Lung (tissue), 12 donors: ENCODE data around the gene AUH. TPM values are rescaled to one million over a fixed set of nuclear protein-coding genes. Genes with fewer than 3 reads are reported as not detected.

Experiments
- ATAC-seq: fragments of 200-7000 bp; cut with Tn5 transposase; one replicate; pipeline ENCODE4 v1.9.1; 2020; ENCODE audit warnings: moderate number of reproducible peaks; ENCODE audit not compliant: insufficient read depth, low FRiP score
- DNase-seq, 3 donors: peaks; one replicate each; pipeline ENCODE4 v3.0.0-alpha.2; 2013 to 2017
- H3K27ac ChIP-seq, 2 donors: one replicate each; pipeline ENCODE4 v1.5.1; 2013; ENCODE audit warnings: mild to moderate bottlenecking in 2 of 2, moderate library complexity in 2 of 2, control low read depth in 1 of 2, inconsistent platforms in 1 of 2, low read depth in 1 of 2, low read length in 1 of 2
- H3K27me3 ChIP-seq, 3 donors: one replicate each; pipeline ENCODE4 v1.5.1; 2013; ENCODE audit warnings: low read length in 2 of 3; ENCODE audit not compliant: control insufficient read depth in 3 of 3, insufficient read depth in 3 of 3
- H3K36me3 ChIP-seq, 4 donors: one replicate each; pipeline ENCODE4 v1.5.1; 2013; ENCODE audit warnings: low read length in 4 of 4, mild to moderate bottlenecking in 1 of 4, moderate library complexity in 1 of 4; ENCODE audit not compliant: control insufficient read depth in 4 of 4, insufficient read depth in 4 of 4
- H3K4me1 ChIP-seq, 5 donors: one replicate each; pipeline ENCODE4 v1.5.1; 2013; ENCODE audit warnings: low read length in 5 of 5, mild to moderate bottlenecking in 2 of 5, moderate library complexity in 1 of 5; ENCODE audit not compliant: control insufficient read depth in 5 of 5, insufficient read depth in 5 of 5
- H3K4me3 ChIP-seq: one replicate; pipeline ENCODE4 v1.5.1; 2013; ENCODE audit warnings: mild to moderate bottlenecking, control low read depth, moderate library complexity
- H3K9ac ChIP-seq, 2 donors: one replicate each; pipeline ENCODE4 v1.5.1; 2013; ENCODE audit warnings: low read length in 2 of 2, control low read depth in 1 of 2; ENCODE audit not compliant: insufficient read depth in 1 of 2
- H3K9me3 ChIP-seq, 4 donors: one replicate each; pipeline ENCODE4 v1.5.1; 2013; ENCODE audit warnings: low read length in 3 of 4, mild to moderate bottlenecking in 1 of 4, moderate library complexity in 1 of 4; ENCODE audit not compliant: control insufficient read depth in 4 of 4, insufficient read depth in 3 of 4
- CTCF ChIP-seq: IDR thresholded peaks from 2 replicates; pipeline ENCODE4 v1.5.1; 2012; ENCODE audit warnings: mild to moderate bottlenecking; ENCODE audit errors: control extremely low read depth, extremely low read depth
- WGBS, 2 donors: extraction: QIAGEN DNeasy Blood & Tissue Kit; methylation state at CpG; one replicate each; pipeline ENCODE4 v1.1.7; 2013; 5-methylcytosine and 5-hydroxymethylcytosine counted together
- polyA plus RNA-seq, 2 donors: library from polyadenylated mRNA; stranded (reverse); fragments of 200-250 nt; gene quantifications; one replicate each; pipeline ENCODE4 v1.2.1, GENCODE V29; 2013
- total RNA-seq, 2 donors: library from RNA; depleted of rRNA in 1 of 2; stranded (reverse); fragments of >200 nt in 1 of 2; gene quantifications; one replicate each; pipeline ENCODE4 v1.2.1, GENCODE V29; 2014 to 2021
- donor health status: control.
- donor health status: control.
- donor health status: Bipolar disorder and iron deficiency.
- donor health status: healthy.
- donor health status: DM: yes; HTN: yes; CAD: no.

AUH gene
- total and polyA plus RNA-seq, 4 donors: 10.5 to 76.8 (median 16.2) TPM

DNA sequence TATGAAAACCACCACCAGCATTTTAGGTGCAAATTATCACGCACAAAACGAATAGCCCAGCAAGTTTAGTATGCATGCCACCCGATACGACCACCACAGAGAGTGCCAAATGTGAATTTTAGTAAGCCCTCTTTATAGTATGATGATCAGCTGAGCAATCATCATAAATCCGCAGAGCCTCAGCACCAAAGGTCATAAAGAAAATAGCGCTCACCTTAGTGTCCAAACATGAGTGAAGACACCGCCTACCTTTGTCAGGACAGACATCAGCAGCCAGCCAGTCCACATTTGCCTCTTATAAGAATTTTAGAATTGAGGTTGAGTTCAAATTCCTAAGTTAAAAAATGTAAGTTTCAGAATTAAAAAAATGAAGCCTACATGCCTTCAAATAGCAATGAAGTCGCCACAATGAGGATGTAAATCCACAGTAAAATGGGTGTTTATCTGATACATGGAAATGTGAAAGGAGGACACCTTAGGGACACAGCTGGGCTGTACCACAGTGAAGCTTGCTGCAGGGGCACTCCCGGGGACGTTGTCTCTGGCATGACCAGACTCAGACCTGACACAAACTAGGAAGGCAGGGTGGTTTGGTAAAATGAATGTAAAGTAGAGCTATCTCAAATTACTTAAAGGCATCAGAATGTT, 149.0 kb downstream of the AUH start:
- no peak for ATAC-seq
- Histone ChIP-seq H3K36me3 (peaks cover 0 to 7% (median 2%) of the 10 kb centered on the region in 4 donors), H3K9me3 (no peaks in the 10 kb centered on the region), H3K27ac (peak overlapping the region in 1 of 2 donors; percentile 43), H3K4me3 (no peak overlapping the region), H3K4me1 (peaks cover 0 to 20% (median 13%) of the 10 kb centered on the region in 5 donors), H3K9ac (no peak overlapping the region), H3K27me3 (no peaks in the 10 kb centered on the region)
- no peak for TF ChIP-seq CTCF
- 86 to 93% methylated on average over 10 of the region's 10 CpGs for WGBS, 2 donors
- DNase-seq: no peak

DNA sequence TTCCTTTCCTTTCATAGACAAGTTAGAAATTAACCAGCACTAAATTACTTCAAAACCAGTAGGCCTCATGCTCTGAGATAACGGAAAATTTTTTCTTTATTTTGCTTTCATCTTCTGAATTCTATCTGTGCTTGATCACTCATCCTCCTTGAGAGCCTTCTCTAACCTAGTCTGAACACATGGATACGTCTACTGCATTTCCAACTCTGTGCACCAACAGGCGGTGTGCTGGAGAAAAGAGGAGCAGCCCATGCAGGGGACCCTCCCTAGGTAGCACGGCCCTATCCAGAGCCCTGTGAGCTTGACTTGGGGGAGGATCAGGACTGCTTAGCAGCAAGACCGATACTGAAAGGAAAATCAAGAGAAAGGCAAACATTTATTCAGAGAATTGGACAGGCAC, 149.8 kb downstream of the AUH start:
- ATAC-seq: no peak
- no peak overlapping the region for H3K9ac ChIP-seq
- peaks cover 0 to 7% (median under 1%) of the 10 kb centered on the region in 4 donors for H3K36me3 ChIP-seq
- no peak overlapping the region for H3K4me3 ChIP-seq
- 51 to 86% methylated on average over 5 of the region's 5 CpGs for WGBS, 2 donors
- H3K4me1 ChIP-seq: peaks cover 5 to 22% (median 13%) of the 10 kb centered on the region in 5 donors
- TF ChIP-seq CTCF: no peak
- DNase-seq: peak; percentile 40 to 72 (median 51)
- peak overlapping the region in 1 of 2 donors; percentile 88 for H3K27ac ChIP-seq
- H3K27me3 ChIP-seq: no peaks in the 10 kb centered on the region
- H3K9me3 ChIP-seq: no peaks in the 10 kb centered on the region

DNA sequence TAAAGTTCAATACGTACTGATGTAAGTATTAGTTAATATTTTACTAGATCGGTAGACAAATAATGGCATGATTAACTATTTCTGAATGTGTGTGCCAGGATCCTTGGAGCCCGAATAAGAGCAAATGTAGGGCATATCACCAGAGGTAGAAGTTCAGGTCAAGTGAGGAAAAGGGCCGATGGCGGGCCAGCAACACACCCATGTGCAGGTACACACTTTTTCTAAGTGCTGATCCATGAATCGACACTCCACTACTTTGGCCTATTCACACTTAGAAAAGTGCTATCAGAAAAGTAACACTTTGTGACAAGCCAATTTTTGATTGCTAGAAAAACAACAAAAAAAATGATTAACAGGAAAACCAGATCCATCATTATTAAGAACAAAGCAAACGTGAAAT, 150.3 kb downstream of the AUH start:
- no peak for TF ChIP-seq CTCF
- ATAC-seq (no peak), DNase-seq (peak in 1 of 3 donors; percentile 56)
- Histone ChIP-seq H3K9me3 (no peaks in the 10 kb centered on the region), H3K27ac (no peak overlapping the region), H3K4me3 (no peak overlapping the region), H3K27me3 (no peaks in the 10 kb centered on the region), H3K36me3 (peaks cover 0 to 7% (median 0%) of the 10 kb centered on the region in 4 donors), H3K4me1 (peaks cover 6 to 22% (median 13%) of the 10 kb centered on the region in 5 donors), H3K9ac (no peak overlapping the region)
- 72 to 82% methylated on average over 7 of the region's 7 CpGs for WGBS, 2 donors
